Astrocyte of the spinal cord (primary cell): Measurements from ENCODE around the gene DUSP18.
A peak's percentile ranks its signal among the peaks of the same experiment; 100 is the strongest.

ENCODE experiments used
- DNase-seq: peaks from one replicate; pipeline ENCODE4 v3.0.0; 2011; ENCODE audit warnings: low read depth, low spot score
- H3K4me3 ChIP-seq: 2 replicates; pipeline ENCODE4 v1.5.1; 2011; ENCODE audit warnings: low read depth, mild to moderate bottlenecking, low read length, moderate library complexity
- CTCF ChIP-seq: IDR thresholded peaks from 2 replicates; pipeline ENCODE4 v1.5.1; 2012; ENCODE audit warnings: low read depth, mild to moderate bottlenecking, low read length, inconsistent platforms
- in situ Hi-C: cut with HindIII; loops from 2 replicates; pipeline ENCODE4 v1.10.0; 2017; ENCODE audit warnings: low sequenced_read_pairs

Gene DUSP18

GRCh38 chr22:30646518-30647160 lies 21.0 kb downstream of the DUSP18 start:
- no peak for TF ChIP-seq CTCF
- in situ Hi-C loops, result no loop called here
- no peak for DNase-seq
- H3K4me3 ChIP-seq, result no peak overlapping the region

- TF ChIP-seq CTCF, result no peak
- no peak overlapping the region for H3K4me3 ChIP-seq
- DNase-seq, result no peak
- in situ Hi-C loops, result no loop called here
Observed at GRCh38 chr22:30643055-30643875, 24.4 kb downstream of the DUSP18 start.

GRCh38 chr22:30640839-30641430 lies 26.7 kb downstream of the DUSP18 start:
- DNase-seq, result no peak
- in situ Hi-C loops, result no loop called here
- no peak overlapping the region for H3K4me3 ChIP-seq
- TF ChIP-seq CTCF, result no peak

GRCh38 chr22:30640361-30640760 lies 27.3 kb downstream of the DUSP18 start:
- in situ Hi-C loops, result no loop called here
- no peak for DNase-seq
- TF ChIP-seq CTCF, result no peak
- H3K4me3 ChIP-seq, result no peak overlapping the region

GRCh38 chr22:30637701-30638114 lies 30.0 kb downstream of the DUSP18 start:
- in situ Hi-C loops, result no loop called here
- no peak for DNase-seq
- H3K4me3 ChIP-seq, result peak overlapping the region; percentile 44
- no peak for TF ChIP-seq CTCF

- peak overlapping the region; percentile 44 for H3K4me3 ChIP-seq
- peak; percentile 8 for DNase-seq
- in situ Hi-C loops, result no loop called here
- no peak for TF ChIP-seq CTCF
Observed at GRCh38 chr22:30636226-30637077, 31.2 kb downstream of the DUSP18 start.
